Activated naive CD4-positive, alpha-beta T cell treated with anti-CD3 and anti-CD28 coated beads, Interleukin-2, amount 50 U/mL, for 24 hours (primary cell): ENCODE results near the gene PTPRK.

Source experiments
- H3K27ac Mint-ChIP-seq: one replicate; pipeline ENCODE4 v1.8.0; 2021; ENCODE audit warnings: mild to moderate bottlenecking, mixed read lengths
- H3K27me3 Mint-ChIP-seq: one replicate; pipeline ENCODE4 v1.8.0; 2021; ENCODE audit warnings: mixed read lengths
- H3K36me3 Mint-ChIP-seq: one replicate; pipeline ENCODE4 v1.8.0; 2021; ENCODE audit warnings: mixed read lengths
- H3K4me1 Mint-ChIP-seq: one replicate; pipeline ENCODE4 v1.8.0; 2021; ENCODE audit warnings: mixed read lengths
- H3K4me3 Mint-ChIP-seq: one replicate; pipeline ENCODE4 v1.8.0; 2021; ENCODE audit warnings: mild to moderate bottlenecking, mixed read lengths
- H3K9me3 Mint-ChIP-seq: one replicate; pipeline ENCODE4 v1.8.0; 2021; ENCODE audit warnings: mixed read lengths

Gene PTPRK

GRCh38 chr6:128266946-128267345, 253.5 kb downstream of the PTPRK start:
- H3K27ac Mint-ChIP-seq, result no peak overlapping the region
- no peaks in the 10 kb centered on the region for H3K4me1 Mint-ChIP-seq
- H3K36me3 Mint-ChIP-seq, result peaks cover 5% of the 10 kb centered on the region
- H3K9me3 Mint-ChIP-seq, result peaks cover 5% of the 10 kb centered on the region
- no peak overlapping the region for H3K4me3 Mint-ChIP-seq
- no peaks in the 10 kb centered on the region for H3K27me3 Mint-ChIP-seq

- H3K27me3 Mint-ChIP-seq, result no peaks in the 10 kb centered on the region
- H3K4me1 Mint-ChIP-seq, result peaks cover 4% of the 10 kb centered on the region
- H3K9me3 Mint-ChIP-seq, result peaks cover 5% of the 10 kb centered on the region
- H3K36me3 Mint-ChIP-seq, result peaks cover 5% of the 10 kb centered on the region
- no peak overlapping the region for H3K27ac Mint-ChIP-seq
- no peak overlapping the region for H3K4me3 Mint-ChIP-seq
Observed at GRCh38 chr6:128265706-128266105, 254.7 kb downstream of the PTPRK start.

- peak overlapping the region; percentile 82 for H3K4me3 Mint-ChIP-seq
- H3K27me3 Mint-ChIP-seq, result no peaks in the 10 kb centered on the region
- H3K27ac Mint-ChIP-seq, result peak overlapping the region; percentile 91
- H3K9me3 Mint-ChIP-seq, result peaks cover 5% of the 10 kb centered on the region
- peaks cover 37% of the 10 kb centered on the region for H3K4me1 Mint-ChIP-seq
- peaks cover 5% of the 10 kb centered on the region for H3K36me3 Mint-ChIP-seq
Observed at GRCh38 chr6:128259730-128260685, 260.4 kb downstream of the PTPRK start.

- Mint-ChIP-seq H3K4me3 (peak overlapping the region; percentile 82), H3K27ac (peak overlapping the region; percentile 91), H3K4me1 (peaks cover 37% of the 10 kb centered on the region), H3K36me3 (peaks cover 5% of the 10 kb centered on the region), H3K27me3 (no peaks in the 10 kb centered on the region), H3K9me3 (peaks cover 5% of the 10 kb centered on the region)
Observed at GRCh38 chr6:128259029-128259724, 261.2 kb downstream of the PTPRK start.

GRCh38 chr6:128256095-128256494, 264.3 kb downstream of the PTPRK start:
- H3K4me3 Mint-ChIP-seq, result no peak overlapping the region
- H3K36me3 Mint-ChIP-seq, result no peaks in the 10 kb centered on the region
- no peaks in the 10 kb centered on the region for H3K27me3 Mint-ChIP-seq
- peaks cover 55% of the 10 kb centered on the region for H3K4me1 Mint-ChIP-seq
- no peaks in the 10 kb centered on the region for H3K9me3 Mint-ChIP-seq
- H3K27ac Mint-ChIP-seq, result peak overlapping the region; percentile 63

GRCh38 chr6:128252341-128253176, 267.8 kb downstream of the PTPRK start:
- Mint-ChIP-seq H3K27me3 (no peaks in the 10 kb centered on the region), H3K9me3 (no peaks in the 10 kb centered on the region), H3K4me3 (no peak overlapping the region), H3K27ac (no peak overlapping the region), H3K36me3 (no peaks in the 10 kb centered on the region), H3K4me1 (peaks cover 24% of the 10 kb centered on the region)

- Mint-ChIP-seq H3K27me3 (no peaks in the 10 kb centered on the region), H3K36me3 (no peaks in the 10 kb centered on the region), H3K9me3 (no peaks in the 10 kb centered on the region), H3K4me1 (peaks cover 23% of the 10 kb centered on the region), H3K27ac (no peak overlapping the region), H3K4me3 (no peak overlapping the region)
Observed at GRCh38 chr6:128251445-128252340, 268.7 kb downstream of the PTPRK start.

- no peaks in the 10 kb centered on the region for H3K9me3 Mint-ChIP-seq
- H3K36me3 Mint-ChIP-seq, result no peaks in the 10 kb centered on the region
- no peaks in the 10 kb centered on the region for H3K27me3 Mint-ChIP-seq
- H3K4me1 Mint-ChIP-seq, result peaks cover 20% of the 10 kb centered on the region
- no peak overlapping the region for H3K27ac Mint-ChIP-seq
- H3K4me3 Mint-ChIP-seq, result no peak overlapping the region
Observed at GRCh38 chr6:128250370-128251070, 269.9 kb downstream of the PTPRK start.

- Mint-ChIP-seq H3K9me3 (no peaks in the 10 kb centered on the region), H3K27me3 (no peaks in the 10 kb centered on the region), H3K4me1 (peaks cover 20% of the 10 kb centered on the region), H3K4me3 (no peak overlapping the region), H3K27ac (no peak overlapping the region), H3K36me3 (no peaks in the 10 kb centered on the region)
Observed at GRCh38 chr6:128249429-128249828, 271.0 kb downstream of the PTPRK start.

GRCh38 chr6:128246472-128247260, 273.7 kb downstream of the PTPRK start:
- H3K27me3 Mint-ChIP-seq, result no peaks in the 10 kb centered on the region
- peaks cover 8% of the 10 kb centered on the region for H3K9me3 Mint-ChIP-seq
- H3K36me3 Mint-ChIP-seq, result no peaks in the 10 kb centered on the region
- peaks cover 6% of the 10 kb centered on the region for H3K4me1 Mint-ChIP-seq
- H3K4me3 Mint-ChIP-seq, result no peak overlapping the region
- no peak overlapping the region for H3K27ac Mint-ChIP-seq

- H3K36me3 Mint-ChIP-seq, result no peaks in the 10 kb centered on the region
- no peak overlapping the region for H3K27ac Mint-ChIP-seq
- peaks cover 8% of the 10 kb centered on the region for H3K9me3 Mint-ChIP-seq
- H3K4me1 Mint-ChIP-seq, result peaks cover 5% of the 10 kb centered on the region
- H3K27me3 Mint-ChIP-seq, result no peaks in the 10 kb centered on the region
- no peak overlapping the region for H3K4me3 Mint-ChIP-seq
Observed at GRCh38 chr6:128244751-128245405, 275.5 kb downstream of the PTPRK start.

- Mint-ChIP-seq H3K27me3 (no peaks in the 10 kb centered on the region), H3K4me1 (peaks cover 8% of the 10 kb centered on the region), H3K27ac (no peak overlapping the region), H3K4me3 (no peak overlapping the region), H3K36me3 (no peaks in the 10 kb centered on the region), H3K9me3 (peaks cover 8% of the 10 kb centered on the region)
Observed at GRCh38 chr6:128242765-128243403, 277.5 kb downstream of the PTPRK start.

GRCh38 chr6:128241216-128241615, 279.2 kb downstream of the PTPRK start:
- Mint-ChIP-seq H3K27ac (no peak overlapping the region), H3K27me3 (no peaks in the 10 kb centered on the region), H3K4me1 (peaks cover 8% of the 10 kb centered on the region), H3K9me3 (peaks cover 8% of the 10 kb centered on the region), H3K36me3 (no peaks in the 10 kb centered on the region), H3K4me3 (no peak overlapping the region)
